BLaER1 treated with 17β-estradiol and CSF1 and Interleukin-3, amounts not matched to agents 10 nM and 100 nM (cell line): ENCODE measurements around the gene CNOT9.
"Not testable (repeated sequence)": the region's sequence is repeated elsewhere in the genome, so short reads cannot be mapped to it uniquely, and the experiment has no call there.

Experiments
- H3K27ac ChIP-seq, 11 experiments: shearing (Covaris generic); formaldehyde crosslinking; 2 replicates each; pipeline ENCODE4 v1.8.1; 2022
- H3K27me3 ChIP-seq, 11 experiments: shearing (Covaris generic); formaldehyde crosslinking; 2 replicates each; pipeline ENCODE4 v1.8.1; 2022
- H3K36me3 ChIP-seq, 11 experiments: shearing (Covaris generic); formaldehyde crosslinking; 2 replicates each; pipeline ENCODE4 v1.8.1; 2022
- H3K4me1 ChIP-seq, 10 experiments: shearing (Covaris generic); formaldehyde crosslinking; 2 replicates each; pipeline ENCODE4 v1.8.1; 2022
- H3K4me2 ChIP-seq, 11 experiments: shearing (Covaris generic); formaldehyde crosslinking; 2 replicates each; pipeline ENCODE4 v1.8.1; 2022
- H3K4me3 ChIP-seq, 10 experiments: shearing (Covaris generic); formaldehyde crosslinking; 2 replicates each; pipeline ENCODE4 v1.8.1; 2022
- H3K9ac ChIP-seq, 11 experiments: shearing (Covaris generic); formaldehyde crosslinking; 2 replicates each; pipeline ENCODE4 v1.8.1; 2022
- H3K9me3 ChIP-seq, 11 experiments: shearing (Covaris generic); formaldehyde crosslinking; replicated peaks in 1 of 11; 2 replicates each; pipeline ENCODE4 v1.8.1; 2022
- H4K20me1 ChIP-seq, 11 experiments: shearing (Covaris generic); formaldehyde crosslinking; 2 replicates each; pipeline ENCODE4 v1.8.1; 2022
- Cebpa-rat ChIP-seq, 11 experiments: shearing (Covaris generic); IDR thresholded peaks; 2 replicates each; pipeline ENCODE4 v1.8.1; 2022

CNOT9 gene

GRCh38 chr2:218547511-218547910, 21.1 kb upstream of the CNOT9 start:
- H3K9me3 ChIP-seq = no peaks in the 10 kb centered on the region
- H3K9ac ChIP-seq = no peak overlapping the region
- TF ChIP-seq Cebpa-rat (IDR thresholded peaks at IDR 0.05) = no peak
- peaks cover 0 to 8% (median 0%) of the 10 kb centered on the region in 10 experiments; a peak in 1 of 20 replicates for H3K4me1 ChIP-seq
- peaks cover 74 to 100% (median 97%) of the 10 kb centered on the region in 11 experiments for H3K36me3 ChIP-seq
- H3K27ac ChIP-seq = no peak overlapping the region
- peaks cover 0 to 8% (median 0%) of the 10 kb centered on the region in 11 experiments; a peak in 2 of 22 replicates for H4K20me1 ChIP-seq
- no peak overlapping the region for H3K4me3 ChIP-seq
- no peak overlapping the region for H3K4me2 ChIP-seq
- no peaks in the 10 kb centered on the region for H3K27me3 ChIP-seq

GRCh38 chr2:218547978-218548377, 20.7 kb upstream of the CNOT9 start:
- Histone ChIP-seq H3K4me3 (no peak overlapping the region), H4K20me1 (peaks cover 0 to 8% (median 0%) of the 10 kb centered on the region in 11 experiments; a peak in 2 of 22 replicates), H3K27ac (no peak overlapping the region), H3K9ac (no peak overlapping the region), H3K36me3 (peaks cover 74 to 100% (median 97%) of the 10 kb centered on the region in 11 experiments), H3K9me3 (no peaks in the 10 kb centered on the region), H3K4me2 (no peak overlapping the region), H3K27me3 (no peaks in the 10 kb centered on the region), H3K4me1 (peaks cover 0 to 8% (median 0%) of the 10 kb centered on the region in 10 experiments; a peak in 1 of 20 replicates)
- TF ChIP-seq Cebpa-rat (IDR thresholded peaks at IDR 0.05) = no peak

GRCh38 chr2:218554225-218554624, 14.4 kb upstream of the CNOT9 start:
- peaks cover 56 to 100% (median 89%) of the 10 kb centered on the region in 11 experiments for H3K36me3 ChIP-seq
- H3K4me3 ChIP-seq = not testable (repeated sequence)

DNA sequence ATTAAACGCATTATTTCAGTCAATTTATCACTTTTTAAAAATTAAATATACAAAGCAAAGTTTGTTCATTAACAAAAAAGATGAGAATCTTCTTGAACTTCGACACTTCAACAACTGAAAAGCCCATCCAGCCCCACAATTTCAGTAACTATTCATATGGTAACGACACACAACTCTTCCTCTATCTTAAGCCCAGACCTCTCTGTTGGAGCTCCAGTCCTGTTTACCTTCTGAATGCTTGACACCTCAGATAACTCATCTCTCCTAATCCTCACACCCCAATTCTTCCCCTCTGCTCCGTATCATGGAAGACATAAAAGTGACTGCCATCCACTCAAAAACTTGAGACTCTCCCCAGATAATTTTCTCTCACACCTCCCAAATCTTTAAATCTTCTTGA, 13.1 kb upstream of the CNOT9 start:
- no peak overlapping the region for H3K9ac ChIP-seq
- peaks cover 0 to 38% (median 7%) of the 10 kb centered on the region in 10 experiments; a peak in 10 of 20 replicates for H3K4me1 ChIP-seq
- H4K20me1 ChIP-seq = peaks cover 0 to 19% (median 2%) of the 10 kb centered on the region in 11 experiments; a peak in 8 of 22 replicates
- peaks cover 56 to 100% (median 89%) of the 10 kb centered on the region in 11 experiments for H3K36me3 ChIP-seq
- no peaks in the 10 kb centered on the region for H3K27me3 ChIP-seq
- H3K27ac ChIP-seq = no peak overlapping the region
- TF ChIP-seq Cebpa-rat (IDR thresholded peaks at IDR 0.05) = no peak
- H3K4me2 ChIP-seq = 0 out of 22 replicates have a peak overlapping the region, but pooled peaks of 2 of the 11 experiments have one; percentile 8 to 30
- H3K4me3 ChIP-seq = no peak overlapping the region
- no peaks in the 10 kb centered on the region for H3K9me3 ChIP-seq

More at GRCh38 chr2:218554225-218554624, 14.4 kb upstream of the CNOT9 start:
- not testable (repeated sequence) for H3K4me2 ChIP-seq, H3K27ac ChIP-seq, H3K27me3 ChIP-seq, H3K9ac ChIP-seq, H3K9me3 ChIP-seq
- Histone ChIP-seq H4K20me1 (peaks cover 0 to 19% (median 0%) of the 10 kb centered on the region in 11 experiments; a peak in 7 of 22 replicates), H3K4me1 (peaks cover 0 to 38% (median 7%) of the 10 kb centered on the region in 10 experiments; a peak in 10 of 20 replicates)

- peak overlapping the region in 1 of 11 experiments; percentile 47; a peak in 4 of 22 replicates for H3K27ac ChIP-seq
- peaks cover 0 to 27% (median 8%) of the 10 kb centered on the region in 11 experiments; a peak in 10 of 22 replicates for H4K20me1 ChIP-seq
- 0 out of 22 replicates have a peak overlapping the region, but pooled peaks of 1 of the 11 experiments have one; percentile 38 for H3K9ac ChIP-seq
- H3K4me1 ChIP-seq = peaks cover 0 to 38% (median 7%) of the 10 kb centered on the region in 10 experiments; a peak in 10 of 20 replicates
- no peak for TF ChIP-seq Cebpa-rat (IDR thresholded peaks at IDR 0.05)
- H3K36me3 ChIP-seq = peaks cover 57 to 100% (median 89%) of the 10 kb centered on the region in 11 experiments
- no peaks in the 10 kb centered on the region for H3K9me3 ChIP-seq
- H3K4me3 ChIP-seq = no peak overlapping the region
- H3K4me2 ChIP-seq = peak overlapping the region in 5 of 11 experiments; percentile 25 to 67 (median 63); a peak in 7 of 22 replicates
- H3K27me3 ChIP-seq = no peaks in the 10 kb centered on the region
These were observed 10.7 kb upstream of the CNOT9 start for GRCh38 chr2:218557941-218558340.

DNA sequence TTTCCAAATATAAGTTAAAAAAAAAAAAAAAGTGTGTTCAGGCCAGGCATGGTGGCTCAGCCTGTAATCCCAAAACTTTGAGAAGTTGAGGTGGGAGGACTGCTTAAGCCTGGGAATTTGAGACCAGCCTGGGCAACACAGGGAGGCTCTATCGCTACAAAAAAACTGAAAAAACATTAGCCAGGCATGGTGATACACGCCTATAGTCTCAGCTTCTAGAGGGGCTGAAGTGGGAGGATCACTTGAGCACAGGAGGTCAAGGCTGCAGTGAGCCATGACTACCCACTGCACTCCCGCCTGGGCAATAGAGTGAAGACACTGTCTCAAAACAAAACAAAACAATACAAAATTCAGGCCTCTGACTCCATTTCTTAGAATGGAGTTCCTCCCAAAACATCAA, 9.7 kb upstream of the CNOT9 start:
- peaks cover 51 to 100% (median 88%) of the 10 kb centered on the region in 11 experiments for H3K36me3 ChIP-seq
- H3K4me3 ChIP-seq = no peak overlapping the region
- TF ChIP-seq Cebpa-rat (IDR thresholded peaks at IDR 0.05) = no peak

GRCh38 chr2:218564056-218564455, 4.6 kb upstream of the CNOT9 start:
- Histone ChIP-seq H3K4me2 (no peak overlapping the region), H3K4me3 (no peak overlapping the region), H3K27ac (no peak overlapping the region), H3K36me3 (peaks cover 55 to 76% (median 68%) of the 10 kb centered on the region in 11 experiments), H3K4me1 (peaks cover 18 to 24% (median 21%) of the 10 kb centered on the region in 10 experiments), H3K27me3 (no peaks in the 10 kb centered on the region), H3K9me3 (no peaks in the 10 kb centered on the region), H3K9ac (no peak overlapping the region), H4K20me1 (peaks cover 0 to 22% (median 12%) of the 10 kb centered on the region in 11 experiments; a peak in 13 of 22 replicates)
- TF ChIP-seq Cebpa-rat (IDR thresholded peaks at IDR 0.05) = no peak

More for the DNA sequence above, 9.7 kb upstream of the CNOT9 start:
- Histone ChIP-seq H3K9me3 (no peaks in the 10 kb centered on the region), H3K4me2 (peak overlapping the region in 3 of 11 experiments; percentile 63 to 67 (median 65); a peak in 4 of 22 replicates), H3K4me1 (peaks cover 0 to 38% (median 7%) of the 10 kb centered on the region in 10 experiments; a peak in 10 of 20 replicates), H3K27me3 (no peaks in the 10 kb centered on the region), H4K20me1 (peaks cover 0 to 28% (median 9%) of the 10 kb centered on the region in 11 experiments; a peak in 11 of 22 replicates), H3K9ac (no peak overlapping the region), H3K27ac (0 out of 22 replicates have a peak overlapping the region, but pooled peaks of 1 of the 11 experiments have one; percentile 47)

DNA sequence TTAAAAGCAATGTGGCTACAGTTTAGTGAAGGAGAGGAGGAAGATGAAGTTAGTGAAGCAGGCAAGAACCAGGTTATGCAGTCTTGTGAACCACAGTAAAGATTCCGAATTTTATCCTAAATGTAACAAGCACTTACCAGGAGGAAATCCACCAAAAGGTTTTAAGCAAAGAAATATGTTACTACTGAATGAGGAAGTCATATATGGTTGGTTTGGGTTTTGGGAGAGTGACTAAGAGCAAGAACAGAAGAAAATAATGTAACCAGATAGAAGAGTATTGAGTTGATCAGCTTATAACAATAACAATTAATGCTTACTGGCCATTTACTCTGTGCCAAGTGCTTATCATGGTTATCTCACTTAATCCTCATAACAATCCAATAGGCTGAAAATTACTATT, 2.3 kb upstream of the CNOT9 start:
- Histone ChIP-seq H3K9me3 (no peaks in the 10 kb centered on the region), H4K20me1 (peaks cover 16 to 40% (median 22%) of the 10 kb centered on the region in 11 experiments; a peak in 21 of 22 replicates), H3K27ac (no peak overlapping the region), H3K4me1 (peaks cover 32 to 40% (median 36%) of the 10 kb centered on the region in 10 experiments), H3K4me2 (peak overlapping the region; percentile 82 to 96 (median 88)), H3K9ac (no peak overlapping the region; a peak in 1 of 22 replicates), H3K4me3 (peak overlapping the region in 1 of 10 experiments; percentile 86; a peak in 2 of 20 replicates), H3K36me3 (peaks cover 33 to 64% (median 49%) of the 10 kb centered on the region in 11 experiments), H3K27me3 (no peaks in the 10 kb centered on the region)
- TF ChIP-seq Cebpa-rat (IDR thresholded peaks at IDR 0.05) = no peak

GRCh38 chr2:218567797-218568189, 846 bp upstream of the CNOT9 start:
- Histone ChIP-seq H3K27ac (peak overlapping the region; percentile 80 to 98 (median 94)), H3K9ac (peak overlapping the region; percentile 89 to 98 (median 95)), H3K4me2 (peak overlapping the region; percentile 82 to 96 (median 88)), H3K27me3 (no peaks in the 10 kb centered on the region), H3K36me3 (peaks cover 26 to 64% (median 49%) of the 10 kb centered on the region in 11 experiments), H4K20me1 (peaks cover 8 to 50% (median 33%) of the 10 kb centered on the region in 11 experiments; a peak in 21 of 22 replicates), H3K4me1 (peaks cover 33 to 44% (median 40%) of the 10 kb centered on the region in 10 experiments), H3K9me3 (no peaks in the 10 kb centered on the region), H3K4me3 (peak overlapping the region; percentile 79 to 95 (median 86))
- TF ChIP-seq Cebpa-rat (IDR thresholded peaks at IDR 0.05) = no peak
